Panc1 (cell line): Measurements from ENCODE around the gene DOCK1. TPM values are rescaled to one million over a fixed set of nuclear protein-coding genes. Genes with fewer than 3 reads are reported as not detected.

ENCODE experiments used
- ATAC-seq: fragments of 200-7000 bp; cut with Tn5 transposase; 2 replicates; pipeline ENCODE4 v1.9.1; 2020; ENCODE audit warnings: mild to moderate bottlenecking, moderate library complexity
- BruUV-seq: library from RNA; stranded (reverse); fragments of 400-500 nt; replicated peaks from 2 replicates; lab custom pipeline; 2021; lab: Mats Ljungman, UMichigan
- CTCF ChIA-PET: fragments of 300-600 bp; sonication (Branson Sonifier 250); formaldehyde crosslinking; loops from one replicate; lab custom pipeline; 2022; ENCODE audit warnings: antibody characterized with exemption; lab: Charles Lee
- POLR2A ChIA-PET: fragments of 300-600 bp; sonication (Branson Sonifier 250); formaldehyde crosslinking; loops from one replicate; lab custom pipeline; 2022; ENCODE audit warnings: antibody characterized with exemption; lab: Charles Lee
- DNase-seq: peaks from one replicate; pipeline ENCODE4 v3.0.0-alpha.2; 2010; ENCODE audit warnings: low read depth, low spot score
- H3K27ac ChIP-seq: 2 replicates; pipeline ENCODE4 v1.5.1; 2011; ENCODE audit warnings: mild to moderate bottlenecking, low read length, inconsistent platforms
- H3K27me3 ChIP-seq: fragments of 200-500 bp; sonication (Bioruptor generic); 2 replicates; pipeline ENCODE4 v1.6.0; 2014; ENCODE audit warnings: low read length, inconsistent platforms; ENCODE audit not compliant: control insufficient read depth, insufficient read depth
- H3K36me3 ChIP-seq: fragments of 200-500 bp; sonication (Bioruptor generic); 2 replicates; pipeline ENCODE4 v1.5.1; 2014; ENCODE audit warnings: inconsistent platforms, mild to moderate bottlenecking, low read length, moderate library complexity; ENCODE audit not compliant: control insufficient read depth, insufficient read depth
- H3K4me1 ChIP-seq: 2 replicates; pipeline ENCODE4 v1.5.1; 2011; ENCODE audit warnings: inconsistent platforms, mild to moderate bottlenecking, low read length, moderate library complexity; ENCODE audit not compliant: control insufficient read depth, insufficient read depth
- H3K4me3 ChIP-seq, 2 experiments: 2 replicates each; pipeline ENCODE4 v1.5.1; 2011 to 2012; ENCODE audit warnings: low read depth in 2 of 2, low read length in 2 of 2, mild to moderate bottlenecking in 2 of 2, inconsistent platforms in 1 of 2, moderate library complexity in 1 of 2
- H3K9me3 ChIP-seq: fragments of 200-500 bp; sonication (Bioruptor generic); 2 replicates; pipeline ENCODE4 v1.5.1; 2014; ENCODE audit warnings: low read depth, mild to moderate bottlenecking, inconsistent platforms, low read length, moderate library complexity; ENCODE audit not compliant: control insufficient read depth, insufficient read depth
- POLR2AphosphoS5 ChIP-seq: IDR thresholded peaks from 2 replicates; pipeline ENCODE4 v1.6.1; 2012; ENCODE audit warnings: mild to moderate bottlenecking, low read depth, low read length, moderate library complexity
- SIN3A ChIP-seq: IDR thresholded peaks from 2 replicates; pipeline ENCODE4 v1.6.1; 2012; ENCODE audit warnings: low read depth, mild to moderate bottlenecking, low read length, moderate library complexity, borderline replicate concordance; ENCODE audit not compliant: insufficient read depth
- TCF7L2 ChIP-seq: IDR thresholded peaks from 2 replicates; pipeline ENCODE4 v1.6.1; 2011; ENCODE audit warnings: mild to moderate bottlenecking, low read depth, low read length, inconsistent platforms
- in situ Hi-C: cut with HindIII; loops from 2 replicates; pipeline ENCODE4 v1.10.0; 2016; ENCODE audit warnings: low sequenced_read_pairs, low pct_unique_long_range_greater_than_20kb
- intact Hi-C: fragments of 100-400 bp; cut with micrococcal nuclease; formaldehyde crosslinking; loops from one replicate; pipeline ENCODE4 v1.10.0; 2022; ENCODE audit not compliant: unreplicated experiment
- total RNA-seq: library from RNA; stranded (reverse); gene quantifications from one replicate; pipeline ENCODE4 v1.2.1, GENCODE V29; 2021; ENCODE audit not compliant: unreplicated experiment
- TF ChIP-seq, protein P1 (sequence below), 2 experiments: IDR thresholded peaks; 2 replicates each; pipeline ENCODE4 v1.6.1; 2011 to 2012; ENCODE audit warnings: low read depth in 2 of 2, control low read depth in 1 of 2, low read length in 1 of 2, mild to moderate bottlenecking in 1 of 2, moderate library complexity in 1 of 2; ENCODE audit not compliant: insufficient read depth in 1 of 2
- TF ChIP-seq, protein P2 (sequence below): fragments of 450-650 bp; IDR thresholded peaks from 2 replicates; pipeline ENCODE4 v1.5.1; 2017; ENCODE audit warnings: mild to moderate bottlenecking

The DOCK1 gene
- total RNA-seq, 1 experiment from 2014 or later: 67.6 TPM

DNA sequence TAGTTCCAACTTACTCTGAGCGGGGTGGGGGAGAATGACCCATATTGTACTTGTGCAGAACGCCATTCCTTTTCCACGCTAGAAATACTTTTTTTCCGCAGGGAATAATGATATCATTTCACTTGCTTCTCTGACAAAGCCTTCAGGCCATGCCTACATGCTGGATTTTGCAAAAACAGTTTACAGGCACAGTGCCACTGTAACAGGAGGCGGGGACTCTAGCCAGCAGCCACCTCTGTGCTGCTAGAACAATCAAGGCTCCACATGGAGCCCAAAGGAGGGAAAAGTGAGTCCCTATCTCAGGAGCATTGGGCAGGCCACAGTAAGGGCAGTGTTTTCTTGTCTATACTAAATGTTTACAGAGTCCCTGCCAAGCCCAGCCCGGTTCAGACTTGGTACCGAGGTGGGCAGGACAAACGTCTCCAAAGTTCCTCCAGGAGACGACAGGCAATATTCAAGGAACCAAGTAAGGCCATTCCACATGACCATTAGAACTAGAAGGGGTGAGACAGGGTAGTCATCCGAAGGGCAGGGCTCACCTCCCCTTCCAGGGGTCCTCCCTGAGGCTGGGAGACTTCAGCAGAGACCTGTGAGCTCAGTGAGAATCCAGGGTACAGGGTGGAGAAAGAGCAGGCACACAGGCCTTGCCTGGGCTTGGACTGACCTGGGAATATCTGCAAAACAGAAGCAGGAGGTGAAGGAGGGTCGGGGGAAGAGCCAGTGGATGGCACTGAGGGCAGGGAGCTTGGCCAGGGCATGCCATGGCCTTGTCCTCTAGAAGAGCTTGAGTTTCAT lies 553.0 kb downstream of the DOCK1 start:
- Histone ChIP-seq H3K4me1 (no peaks in the 10 kb centered on the region), H3K36me3 (no peaks in the 10 kb centered on the region), H3K9me3 (0 out of 2 replicates have a peak, but pooled peaks cover 2% of the 10 kb centered on the region), H3K4me3 (no peak overlapping the region), H3K27ac (no peak overlapping the region), H3K27me3 (peaks cover 3% of the 10 kb centered on the region; the same call in 1 of the 2 replicates)
- BruUV-seq: no TSS peak
- POLR2A ChIA-PET: no interaction called here
- CTCF ChIA-PET: no interaction called here
- no peak for DNase-seq
- intact Hi-C loops (no loop called here), in situ Hi-C loops (no loop called here)
- ATAC-seq: peak; percentile 34; the same call in 1 of the 2 replicates
- TF ChIP-seq, protein P1, sequence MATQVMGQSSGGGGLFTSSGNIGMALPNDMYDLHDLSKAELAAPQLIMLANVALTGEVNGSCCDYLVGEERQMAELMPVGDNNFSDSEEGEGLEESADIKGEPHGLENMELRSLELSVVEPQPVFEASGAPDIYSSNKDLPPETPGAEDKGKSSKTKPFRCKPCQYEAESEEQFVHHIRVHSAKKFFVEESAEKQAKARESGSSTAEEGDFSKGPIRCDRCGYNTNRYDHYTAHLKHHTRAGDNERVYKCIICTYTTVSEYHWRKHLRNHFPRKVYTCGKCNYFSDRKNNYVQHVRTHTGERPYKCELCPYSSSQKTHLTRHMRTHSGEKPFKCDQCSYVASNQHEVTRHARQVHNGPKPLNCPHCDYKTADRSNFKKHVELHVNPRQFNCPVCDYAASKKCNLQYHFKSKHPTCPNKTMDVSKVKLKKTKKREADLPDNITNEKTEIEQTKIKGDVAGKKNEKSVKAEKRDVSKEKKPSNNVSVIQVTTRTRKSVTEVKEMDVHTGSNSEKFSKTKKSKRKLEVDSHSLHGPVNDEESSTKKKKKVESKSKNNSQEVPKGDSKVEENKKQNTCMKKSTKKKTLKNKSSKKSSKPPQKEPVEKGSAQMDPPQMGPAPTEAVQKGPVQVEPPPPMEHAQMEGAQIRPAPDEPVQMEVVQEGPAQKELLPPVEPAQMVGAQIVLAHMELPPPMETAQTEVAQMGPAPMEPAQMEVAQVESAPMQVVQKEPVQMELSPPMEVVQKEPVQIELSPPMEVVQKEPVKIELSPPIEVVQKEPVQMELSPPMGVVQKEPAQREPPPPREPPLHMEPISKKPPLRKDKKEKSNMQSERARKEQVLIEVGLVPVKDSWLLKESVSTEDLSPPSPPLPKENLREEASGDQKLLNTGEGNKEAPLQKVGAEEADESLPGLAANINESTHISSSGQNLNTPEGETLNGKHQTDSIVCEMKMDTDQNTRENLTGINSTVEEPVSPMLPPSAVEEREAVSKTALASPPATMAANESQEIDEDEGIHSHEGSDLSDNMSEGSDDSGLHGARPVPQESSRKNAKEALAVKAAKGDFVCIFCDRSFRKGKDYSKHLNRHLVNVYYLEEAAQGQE (IDR thresholded peaks at IDR 0.05; ENCODE audit: insufficient read depth in 1 of 2, low read depth in 2 of 2, low read length in 1 of 2): no peak
- TF ChIP-seq TCF7L2 (no peak), SIN3A (no peak), POLR2AphosphoS5 (no peak)
- TF ChIP-seq, protein P2, sequence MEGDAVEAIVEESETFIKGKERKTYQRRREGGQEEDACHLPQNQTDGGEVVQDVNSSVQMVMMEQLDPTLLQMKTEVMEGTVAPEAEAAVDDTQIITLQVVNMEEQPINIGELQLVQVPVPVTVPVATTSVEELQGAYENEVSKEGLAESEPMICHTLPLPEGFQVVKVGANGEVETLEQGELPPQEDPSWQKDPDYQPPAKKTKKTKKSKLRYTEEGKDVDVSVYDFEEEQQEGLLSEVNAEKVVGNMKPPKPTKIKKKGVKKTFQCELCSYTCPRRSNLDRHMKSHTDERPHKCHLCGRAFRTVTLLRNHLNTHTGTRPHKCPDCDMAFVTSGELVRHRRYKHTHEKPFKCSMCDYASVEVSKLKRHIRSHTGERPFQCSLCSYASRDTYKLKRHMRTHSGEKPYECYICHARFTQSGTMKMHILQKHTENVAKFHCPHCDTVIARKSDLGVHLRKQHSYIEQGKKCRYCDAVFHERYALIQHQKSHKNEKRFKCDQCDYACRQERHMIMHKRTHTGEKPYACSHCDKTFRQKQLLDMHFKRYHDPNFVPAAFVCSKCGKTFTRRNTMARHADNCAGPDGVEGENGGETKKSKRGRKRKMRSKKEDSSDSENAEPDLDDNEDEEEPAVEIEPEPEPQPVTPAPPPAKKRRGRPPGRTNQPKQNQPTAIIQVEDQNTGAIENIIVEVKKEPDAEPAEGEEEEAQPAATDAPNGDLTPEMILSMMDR: no peak

DNA sequence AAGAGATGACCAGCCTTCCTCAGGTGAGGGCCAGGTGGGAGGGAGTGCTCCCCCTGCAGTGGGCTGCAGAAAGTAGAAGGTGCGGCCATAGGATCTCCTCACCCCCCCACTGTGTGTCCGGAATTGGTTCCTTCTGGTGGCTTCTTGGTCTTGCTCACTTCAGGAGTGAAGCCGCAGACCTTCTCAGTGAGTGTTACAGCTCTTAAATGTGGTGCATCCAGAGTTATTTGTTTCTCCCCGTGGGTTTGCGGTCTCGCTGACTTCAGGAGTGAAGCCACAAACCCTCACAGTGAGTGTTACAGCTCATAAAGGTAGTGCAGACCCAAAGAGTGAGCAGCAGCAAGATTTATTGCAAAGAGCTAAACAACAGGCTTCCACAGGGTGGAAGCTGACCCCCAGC lies 553.6 kb downstream of the DOCK1 start:
- CTCF ChIA-PET: no interaction called here
- intact Hi-C loops: no loop called here
- no peak overlapping the region for H3K27ac ChIP-seq
- in situ Hi-C loops: no loop called here
- H3K27me3 ChIP-seq: peaks cover 3% of the 10 kb centered on the region; the same call in 1 of the 2 replicates
- TF ChIP-seq TCF7L2 (no peak), POLR2AphosphoS5 (no peak), SIN3A (no peak)
- TF ChIP-seq, protein P2: no peak
- TF ChIP-seq, protein P1 (IDR thresholded peaks at IDR 0.05; ENCODE audit: insufficient read depth in 1 of 2, low read depth in 2 of 2, low read length in 1 of 2): no peak
- H3K9me3 ChIP-seq: 0 out of 2 replicates have a peak, but pooled peaks cover 2% of the 10 kb centered on the region
- DNase-seq: no peak
- POLR2A ChIA-PET: no interaction called here
- no peak for ATAC-seq
- H3K36me3 ChIP-seq: no peaks in the 10 kb centered on the region
- no peaks in the 10 kb centered on the region for H3K4me1 ChIP-seq
- H3K4me3 ChIP-seq: no peak overlapping the region
- BruUV-seq: no TSS peak
